GM06990 (cell line): ENCODE measurements around the gene PDXP.

ENCODE experiments used
- DNase-seq: peaks from one replicate; pipeline ENCODE4 v3.0.0-alpha.2; 2011; ENCODE audit not compliant: insufficient read length; ENCODE audit errors: extremely low read depth
- H3K27me3 ChIP-seq: replicated peaks from 2 replicates; pipeline ENCODE4 v1.6.0; 2011; ENCODE audit warnings: low read length; ENCODE audit not compliant: control insufficient read depth, insufficient read depth
- H3K36me3 ChIP-seq: 2 replicates; pipeline ENCODE4 v1.5.1; 2011; ENCODE audit warnings: low read length; ENCODE audit not compliant: control insufficient read depth, insufficient read depth
- H3K4me3 ChIP-seq: replicated peaks from 2 replicates; pipeline ENCODE4 v1.5.1; 2011; ENCODE audit warnings: low read depth, mild to moderate bottlenecking, control low read depth, low read length
- TF ChIP-seq, protein P1 (sequence below): IDR thresholded peaks from 2 replicates; pipeline ENCODE4 v1.5.1; 2011; ENCODE audit warnings: low read length, control low read depth, mild to moderate bottlenecking, inconsistent platforms; ENCODE audit not compliant: insufficient read depth, poor library complexity, severe bottlenecking

Gene PDXP

DNA sequence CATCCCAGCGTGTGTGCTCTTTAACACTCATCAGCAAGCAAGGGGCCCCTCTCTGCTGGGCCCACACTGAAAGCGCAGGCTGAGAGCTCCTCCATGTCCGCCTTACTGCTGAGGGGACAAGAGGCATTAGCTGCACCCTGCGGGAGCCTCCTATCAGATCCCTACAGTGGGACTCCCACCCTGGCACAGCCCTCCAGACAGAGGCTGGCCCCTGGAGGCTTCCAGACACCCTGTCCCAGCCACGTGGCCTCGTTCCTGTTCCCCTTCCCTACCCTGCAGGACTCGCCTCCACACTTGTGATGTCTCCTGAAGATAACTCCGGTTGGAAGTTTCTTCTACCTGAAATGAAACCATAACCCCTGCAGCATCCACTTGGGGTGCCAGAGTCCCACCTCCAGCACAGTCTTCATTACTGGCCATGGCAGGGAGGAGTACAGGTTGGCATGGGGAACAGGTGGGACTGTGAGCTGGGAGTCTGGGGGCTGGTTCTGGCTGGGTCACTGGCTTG lies 24.1 kb upstream of the PDXP start:
- no peaks in the 10 kb centered on the region for H3K27me3 ChIP-seq
- H3K36me3 ChIP-seq = peaks cover 13% of the 10 kb centered on the region
- DNase-seq = peak; percentile 63
- peak overlapping the region; percentile 34 for H3K4me3 ChIP-seq
- TF ChIP-seq, protein P1, sequence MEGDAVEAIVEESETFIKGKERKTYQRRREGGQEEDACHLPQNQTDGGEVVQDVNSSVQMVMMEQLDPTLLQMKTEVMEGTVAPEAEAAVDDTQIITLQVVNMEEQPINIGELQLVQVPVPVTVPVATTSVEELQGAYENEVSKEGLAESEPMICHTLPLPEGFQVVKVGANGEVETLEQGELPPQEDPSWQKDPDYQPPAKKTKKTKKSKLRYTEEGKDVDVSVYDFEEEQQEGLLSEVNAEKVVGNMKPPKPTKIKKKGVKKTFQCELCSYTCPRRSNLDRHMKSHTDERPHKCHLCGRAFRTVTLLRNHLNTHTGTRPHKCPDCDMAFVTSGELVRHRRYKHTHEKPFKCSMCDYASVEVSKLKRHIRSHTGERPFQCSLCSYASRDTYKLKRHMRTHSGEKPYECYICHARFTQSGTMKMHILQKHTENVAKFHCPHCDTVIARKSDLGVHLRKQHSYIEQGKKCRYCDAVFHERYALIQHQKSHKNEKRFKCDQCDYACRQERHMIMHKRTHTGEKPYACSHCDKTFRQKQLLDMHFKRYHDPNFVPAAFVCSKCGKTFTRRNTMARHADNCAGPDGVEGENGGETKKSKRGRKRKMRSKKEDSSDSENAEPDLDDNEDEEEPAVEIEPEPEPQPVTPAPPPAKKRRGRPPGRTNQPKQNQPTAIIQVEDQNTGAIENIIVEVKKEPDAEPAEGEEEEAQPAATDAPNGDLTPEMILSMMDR = peak; percentile 54

GRCh38 chr22:37635157-37635556 lies 23.4 kb upstream of the PDXP start:
- Histone ChIP-seq H3K36me3 (peaks cover 8% of the 10 kb centered on the region), H3K27me3 (no peaks in the 10 kb centered on the region), H3K4me3 (no peak overlapping the region)
- DNase-seq = no peak
- TF ChIP-seq, protein P1 = no peak

GRCh38 chr22:37636186-37636948 lies 22.2 kb upstream of the PDXP start:
- Histone ChIP-seq H3K4me3 (no peak overlapping the region), H3K27me3 (no peaks in the 10 kb centered on the region), H3K36me3 (peaks cover 7% of the 10 kb centered on the region)
- DNase-seq = peak; percentile 57
- TF ChIP-seq, protein P1 = peak; percentile 43

GRCh38 chr22:37636949-37637273 lies 21.6 kb upstream of the PDXP start:
- H3K27me3 ChIP-seq = no peaks in the 10 kb centered on the region
- peaks cover 2% of the 10 kb centered on the region for H3K36me3 ChIP-seq
- TF ChIP-seq, protein P1 = no peak
- H3K4me3 ChIP-seq = no peak overlapping the region
- DNase-seq = no peak

DNA sequence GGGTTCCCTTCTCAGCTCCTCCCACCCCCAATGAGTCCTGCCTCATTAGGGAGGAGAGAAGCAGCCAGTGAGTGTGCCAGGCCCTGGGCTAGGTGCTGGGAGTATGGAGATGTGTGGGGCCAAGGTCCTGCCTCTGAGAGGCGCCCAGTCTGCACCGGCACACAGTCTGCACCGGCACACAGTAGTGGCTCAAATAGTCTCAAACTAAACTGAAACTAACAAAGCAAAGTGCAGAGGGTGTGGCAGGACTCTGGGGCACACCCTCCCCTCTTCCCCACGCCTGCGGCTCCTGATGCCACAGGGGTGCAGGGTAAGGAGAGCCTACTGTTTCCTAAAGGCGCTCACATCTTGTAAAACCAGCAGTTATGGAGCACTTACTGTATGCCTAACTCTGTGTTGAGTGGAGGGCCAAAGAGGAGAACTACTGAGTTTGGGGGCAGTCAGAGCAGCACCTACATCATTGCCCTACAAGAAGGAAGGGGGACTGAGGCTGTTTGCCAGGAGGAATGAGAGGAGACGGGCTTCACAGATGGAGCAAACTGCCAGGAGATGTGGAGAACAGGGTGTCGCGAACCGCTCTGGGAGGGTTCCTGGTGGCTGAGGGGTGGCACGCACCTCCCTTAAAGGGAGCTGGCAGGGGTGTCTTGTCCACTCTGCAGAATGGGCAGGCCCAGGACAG lies 20.0 kb upstream of the PDXP start:
- DNase-seq = no peak
- TF ChIP-seq, protein P1 = no peak
- Histone ChIP-seq H3K36me3 (peaks cover 8% of the 10 kb centered on the region), H3K4me3 (peak overlapping the region; percentile 83), H3K27me3 (no peaks in the 10 kb centered on the region)
